ENCODE data around the gene PRR5L.

The PRR5L gene

DNA sequence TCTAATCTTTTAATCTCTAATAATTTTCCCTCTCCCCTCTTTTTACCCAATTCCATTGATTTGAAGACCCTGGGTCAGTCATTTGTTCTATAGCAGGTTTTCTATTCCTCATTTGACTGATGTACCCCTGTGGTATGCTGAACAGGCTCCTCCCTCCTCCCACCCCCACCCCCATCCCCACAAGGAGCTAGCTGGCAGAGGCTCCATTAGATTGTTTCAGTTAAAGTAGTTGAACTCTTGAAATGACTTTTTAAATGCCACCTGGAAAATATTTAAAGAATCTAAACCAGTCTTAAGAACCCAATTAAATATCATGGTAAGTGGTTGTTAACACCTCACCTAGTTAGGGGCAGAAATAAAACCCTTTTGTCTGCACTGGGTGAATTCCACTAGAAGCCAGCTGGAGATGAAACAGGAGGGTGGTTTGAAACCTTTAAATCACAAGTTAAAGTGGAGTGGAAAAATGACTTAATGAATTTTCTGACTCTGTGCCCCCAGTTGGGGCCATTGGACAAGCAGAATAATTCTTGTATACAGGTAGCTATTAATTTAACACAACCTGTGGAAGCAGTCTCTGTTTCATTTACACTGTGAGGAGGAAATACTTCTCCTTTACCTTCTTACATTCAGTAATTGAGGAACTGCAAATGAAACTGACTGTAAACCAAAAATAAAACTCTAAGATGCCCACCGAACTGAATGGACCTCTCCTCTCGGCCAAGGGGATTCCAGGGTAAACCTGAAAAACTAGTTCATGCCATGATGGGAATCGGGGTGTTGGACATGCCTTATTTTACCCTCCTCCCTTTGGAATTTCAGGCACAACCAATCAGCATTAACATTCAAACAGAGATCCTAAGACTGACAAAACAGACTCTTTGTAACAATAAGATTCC is 30.7 kb downstream of the PRR5L start:
- no peak for DNase-seq (ENCODE audit: low read depth in 2 of 2)

- no peak for DNase-seq (ENCODE audit: low read depth in 2 of 2)
Observed at GRCh38 chr11:36328966-36329673, 33.0 kb downstream of the PRR5L start.

DNA sequence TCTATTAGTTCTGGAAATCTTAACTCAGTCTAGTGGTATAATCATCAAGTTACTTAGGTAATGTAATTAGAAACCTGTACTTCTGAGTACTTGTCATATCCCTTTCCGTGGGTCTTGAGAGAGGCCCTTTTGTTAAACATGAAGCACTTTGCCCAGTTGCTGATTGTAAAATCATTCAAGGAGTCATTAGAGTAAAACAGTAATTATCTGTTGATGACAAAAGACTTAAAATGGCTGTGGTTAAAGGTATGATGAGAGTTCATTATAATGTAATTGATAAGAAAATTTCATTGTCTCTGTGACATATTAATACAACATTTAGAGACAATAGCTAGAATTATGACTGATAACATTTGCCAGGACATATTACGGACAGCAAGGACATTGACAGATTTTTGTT is 34.3 kb downstream of the PRR5L start:
- DNase-seq (ENCODE audit: low read depth in 2 of 2), result no peak

- DNase-seq (ENCODE audit: low read depth in 2 of 2), result no peak
Observed at GRCh38 chr11:36333468-36333867, 37.4 kb downstream of the PRR5L start.

DNA sequence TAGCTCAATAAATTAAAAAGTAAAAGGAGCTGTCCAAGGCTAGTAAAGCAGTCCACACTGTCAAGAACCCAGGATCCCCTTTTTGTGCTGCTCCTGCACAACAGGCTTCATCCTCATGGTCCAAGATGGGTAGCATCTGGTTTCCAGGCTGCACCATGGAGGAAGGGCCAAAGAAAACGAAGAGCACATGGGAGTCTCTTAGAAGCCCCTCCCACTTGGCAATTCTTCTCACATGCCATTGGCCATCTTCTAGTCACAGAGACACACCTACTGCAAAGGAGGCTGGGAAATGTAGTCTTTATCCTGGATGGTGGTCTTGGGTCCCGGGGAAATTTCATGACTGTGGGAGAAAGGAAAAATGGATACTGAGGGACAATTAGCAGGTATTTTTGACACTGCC is 37.8 kb downstream of the PRR5L start:
- no peak for DNase-seq (ENCODE audit: low read depth in 2 of 2)

DNA sequence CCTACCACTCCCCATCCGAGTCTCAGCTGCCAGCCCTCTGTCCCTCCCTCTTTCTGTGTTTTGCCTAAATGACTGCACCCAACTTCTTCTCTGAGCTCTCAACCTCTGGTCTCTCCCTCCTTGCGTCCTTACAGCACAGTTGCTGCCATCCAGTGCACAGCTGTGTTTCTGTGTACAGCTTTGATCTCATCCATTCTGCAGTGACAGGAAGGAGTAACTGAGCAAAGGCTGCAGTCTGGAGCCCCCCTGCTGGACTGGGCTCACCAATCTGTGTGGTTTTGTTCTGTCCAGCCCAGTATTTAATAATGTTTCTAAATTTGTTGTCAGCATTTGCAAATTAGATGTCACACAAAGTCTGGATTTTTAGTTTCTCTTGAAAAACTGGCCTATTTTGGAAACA is 43.8 kb downstream of the PRR5L start:
- DNase-seq (ENCODE audit: low read depth in 2 of 2), result no peak

GRCh38 chr11:36340897-36341296 is 44.8 kb downstream of the PRR5L start:
- no peak for DNase-seq (ENCODE audit: low read depth in 2 of 2)

- no peak for DNase-seq (ENCODE audit: low read depth in 2 of 2)
Observed at GRCh38 chr11:36341915-36342314, 45.8 kb downstream of the PRR5L start.

DNA sequence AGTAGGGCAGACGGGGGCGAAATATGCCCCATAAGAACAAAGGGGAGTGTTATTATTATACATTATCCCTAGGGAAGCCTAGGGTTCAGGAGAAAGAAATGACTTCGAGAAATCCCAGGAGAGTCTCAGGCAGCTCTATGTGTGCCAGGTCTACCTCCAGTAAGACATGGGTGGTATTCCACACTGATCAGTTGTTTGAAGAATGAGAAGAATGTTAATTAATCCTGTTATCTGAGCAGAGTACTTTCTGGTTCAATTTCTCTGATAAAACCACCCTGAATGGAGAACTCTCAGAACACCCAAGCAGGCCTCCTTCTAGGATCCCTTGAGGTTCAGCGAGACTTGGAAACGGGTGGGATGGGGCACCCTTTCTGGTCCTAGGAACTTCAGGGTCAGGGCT is 46.2 kb downstream of the PRR5L start:
- no peak for DNase-seq (ENCODE audit: low read depth in 2 of 2)

DNA sequence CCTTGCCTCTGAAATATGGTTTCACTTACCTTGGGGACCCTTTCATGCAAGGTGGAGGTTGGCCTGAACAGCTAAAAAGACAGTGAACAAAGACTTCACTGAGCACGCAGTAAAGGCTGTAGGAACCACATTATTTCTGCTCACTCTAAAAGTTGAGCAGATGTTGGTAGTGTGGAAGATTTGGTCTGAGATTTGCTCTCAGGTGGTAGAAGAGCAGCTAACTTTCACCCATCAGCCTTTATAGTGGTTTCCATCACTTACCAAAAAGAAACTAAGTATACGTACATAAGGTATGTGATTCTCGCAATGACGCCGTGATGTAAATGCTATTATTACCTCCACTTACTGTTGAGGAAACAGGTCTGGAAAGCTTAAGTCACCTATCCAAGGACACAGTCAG is 47.3 kb downstream of the PRR5L start:
- DNase-seq (ENCODE audit: low read depth in 2 of 2), result no peak

GRCh38 chr11:36345084-36345511 is 49.0 kb downstream of the PRR5L start:
- DNase-seq (ENCODE audit: low read depth in 2 of 2), result no peak

GRCh38 chr11:36345535-36346141 is 49.5 kb downstream of the PRR5L start:
- DNase-seq (ENCODE audit: low read depth in 2 of 2), result no peak

- DNase-seq (ENCODE audit: low read depth in 2 of 2), result no peak
Observed at GRCh38 chr11:36346562-36347383, 50.7 kb downstream of the PRR5L start.

DNA sequence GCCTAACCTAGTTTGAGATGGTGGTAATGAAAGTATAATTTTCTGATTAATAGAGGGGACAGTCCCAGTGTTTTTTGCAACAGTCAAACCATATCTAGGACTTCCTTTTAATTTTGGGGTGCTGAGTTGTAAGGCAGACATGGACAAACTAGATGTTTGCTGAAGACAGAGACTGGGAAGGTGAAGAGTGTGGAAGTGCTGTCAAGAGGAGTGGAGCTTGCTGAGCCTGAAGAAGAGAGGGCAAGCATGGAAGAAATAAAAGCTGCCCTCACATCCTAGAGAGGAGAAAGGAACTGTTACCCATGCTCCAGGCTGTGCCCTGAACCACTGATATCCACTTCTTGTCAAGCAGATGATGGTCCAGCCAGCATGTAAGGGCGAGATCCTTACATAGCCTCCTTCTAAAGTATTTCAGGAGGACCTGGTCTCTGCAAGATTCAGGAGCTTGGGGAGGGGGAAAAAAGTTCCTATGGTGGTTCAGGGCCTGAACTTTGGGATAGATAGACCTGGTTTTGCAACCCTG is 51.4 kb downstream of the PRR5L start:
- no peak for DNase-seq (ENCODE audit: low read depth in 2 of 2)

- DNase-seq (ENCODE audit: low read depth in 2 of 2), result no peak
Observed at GRCh38 chr11:36349351-36350136, 53.5 kb downstream of the PRR5L start.

- no peak for DNase-seq (ENCODE audit: low read depth in 2 of 2)
Observed at GRCh38 chr11:36350137-36350513, 54.0 kb downstream of the PRR5L start.

- no peak for DNase-seq (ENCODE audit: low read depth in 2 of 2)
Observed at GRCh38 chr11:36352922-36353321, 56.8 kb downstream of the PRR5L start.

GRCh38 chr11:36354221-36355003 is 58.3 kb downstream of the PRR5L start:
- no peak for DNase-seq (ENCODE audit: low read depth in 2 of 2)

- DNase-seq (ENCODE audit: low read depth in 2 of 2), result no peak
Observed at GRCh38 chr11:36356201-36356600, 60.1 kb downstream of the PRR5L start.

DNA sequence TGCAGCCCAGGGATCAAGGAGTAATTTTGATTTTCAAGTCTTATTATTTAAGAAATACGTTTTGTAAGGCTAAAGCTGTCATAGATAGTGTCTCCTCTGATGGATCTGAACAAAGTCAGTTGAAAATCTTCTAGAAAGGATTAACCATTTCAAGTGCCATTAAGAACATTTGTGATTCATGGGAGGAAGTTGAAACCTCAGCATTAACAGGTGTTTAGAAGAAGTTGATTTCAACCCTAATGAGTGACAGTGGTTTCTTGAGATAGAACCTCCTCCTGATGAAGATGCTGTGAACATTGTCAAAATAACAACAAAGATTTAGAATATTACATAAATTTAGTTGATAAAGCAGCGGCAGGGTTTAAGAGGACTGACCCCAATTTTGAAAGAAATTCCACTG is 61.7 kb downstream of the PRR5L start:
- DNase-seq (ENCODE audit: low read depth in 2 of 2), result no peak
